SK-N-SH (cell line): ENCODE results near the gene RPIA. TPM values are rescaled to one million over a fixed set of nuclear protein-coding genes. Genes with fewer than 3 reads are reported as not detected.

Experiments
- CTCF ChIA-PET: fragments of 300-600, 350-600 bp; formaldehyde crosslinking; extraction: SDS; loops from one replicate; lab custom pipeline; 2021; lab: Yijun Ruan, JAX
- POLR2A ChIA-PET: fragments of 350-600 bp; sonication (Branson Sonifier 250); formaldehyde crosslinking; extraction: SDS; loops from one replicate; lab custom pipeline; 2020; ENCODE audit warnings: antibody characterized with exemption, inconsistent platforms; lab: Yijun Ruan, JAX
- DNase-seq: peaks from one replicate; pipeline ENCODE4 v3.0.0; 2012
- H2AFZ ChIP-seq: fragments of 200-600 bp; sonication (generic); 2 replicates; pipeline ENCODE4 v1.8.1; 2016; ENCODE audit warnings: antibody characterized with exemption, mild to moderate bottlenecking, low read depth
- H3F3A ChIP-seq: fragments of 200-600 bp; sonication (generic); replicated peaks from 2 replicates; pipeline ENCODE3; 2016; ENCODE audit warnings: antibody characterized with exemption, mild to moderate bottlenecking; ENCODE audit not compliant: insufficient read depth
- H3K27ac ChIP-seq, 2 experiments: fragments of 200-500 bp in 1 of 2; fragments of 200-600 bp in 1 of 2; sonication (Bioruptor generic) in 1 of 2; sonication (generic), shearing (Covaris generic) in 1 of 2; 2 replicates each; pipeline versions ENCODE4 v1.5.1 to v1.6.1; 2014 to 2016; ENCODE audit warnings: low read depth in 2 of 2, inconsistent platforms in 1 of 2, low read length in 1 of 2, mild to moderate bottlenecking in 1 of 2, mixed read lengths in 1 of 2
- H3K27me3 ChIP-seq: fragments of 200-600 bp; sonication (generic), shearing (Covaris generic); 2 replicates; pipeline ENCODE4 v1.6.1; 2016; ENCODE audit warnings: mixed run types; ENCODE audit not compliant: insufficient read depth
- H3K36me3 ChIP-seq, 2 experiments: fragments of 200-500 bp in 1 of 2; fragments of 200-600 bp in 1 of 2; sonication (Bioruptor generic) in 1 of 2; sonication (generic) in 1 of 2; replicated peaks in 1 of 2; 2 replicates each; pipeline versions ENCODE3 to v1.5.1; 2014 to 2016; ENCODE audit warnings: low read length in 1 of 2, mild to moderate bottlenecking in 1 of 2; ENCODE audit not compliant: insufficient read depth in 2 of 2, control insufficient read depth in 1 of 2
- H3K4me1 ChIP-seq, 2 experiments: fragments of 200-500 bp in 1 of 2; fragments of 200-600 bp in 1 of 2; sonication (Bioruptor generic) in 1 of 2; sonication (generic), shearing (Covaris generic) in 1 of 2; 2 replicates each; pipeline versions ENCODE4 v1.5.1 to v1.6.1; 2014 to 2016; ENCODE audit warnings: low read depth in 1 of 2, low read length in 1 of 2, mixed run types in 1 of 2; ENCODE audit not compliant: insufficient read depth in 2 of 2, control insufficient read depth in 1 of 2
- H3K4me2 ChIP-seq: fragments of 200-600 bp; sonication (generic), shearing (Covaris generic); 2 replicates; pipeline ENCODE4 v1.6.1; 2017; ENCODE audit warnings: mixed run types
- H3K4me3 ChIP-seq, 2 experiments: fragments of 200-500 bp in 1 of 2; fragments of 200-600 bp in 1 of 2; sonication (Bioruptor generic) in 1 of 2; sonication (generic), shearing (Covaris generic) in 1 of 2; 2 replicates each; pipeline versions ENCODE4 v1.5.1 to v1.8.1; 2014 to 2016; ENCODE audit warnings: low read depth in 2 of 2, inconsistent platforms in 1 of 2, low read length in 1 of 2, mild to moderate bottlenecking in 1 of 2, mixed read lengths in 1 of 2, moderate library complexity in 1 of 2
- H3K79me2 ChIP-seq: fragments of 200-600 bp; sonication (generic); 2 replicates; pipeline ENCODE4 v1.8.1; 2017; ENCODE audit warnings: mild to moderate bottlenecking; ENCODE audit not compliant: insufficient read depth
- H3K9ac ChIP-seq: fragments of 200-600 bp; sonication (generic); 2 replicates; pipeline ENCODE4 v1.6.1; 2017; ENCODE audit warnings: mixed run types
- H3K9me2 ChIP-seq: fragments of 200-600 bp; sonication (generic); 2 replicates; pipeline ENCODE4 v1.6.1; 2017; ENCODE audit warnings: mixed run types
- H3K9me3 ChIP-seq: fragments of 200-600 bp; sonication (generic); 2 replicates; pipeline ENCODE4 v1.6.1; 2017; ENCODE audit warnings: mixed run types, mild to moderate bottlenecking, moderate library complexity
- H4K20me1 ChIP-seq: fragments of 200-600 bp; sonication (generic); 2 replicates; pipeline ENCODE4 v1.6.1; 2017; ENCODE audit warnings: mild to moderate bottlenecking, mixed run types; ENCODE audit not compliant: insufficient read depth
- EZH2phosphoT487 ChIP-seq: fragments of 200-600 bp; sonication (generic); IDR thresholded peaks from 2 replicates; pipeline ENCODE4 v1.6.1; 2017; ENCODE audit warnings: low read depth, mixed run types, mild to moderate bottlenecking, antibody characterized with exemption, moderate library complexity, borderline replicate concordance
- FOXJ3 ChIP-seq: sonication (generic); formaldehyde crosslinking; IDR thresholded peaks from 2 replicates; pipeline ENCODE4 v1.5.1; 2020; ENCODE audit warnings: mild to moderate bottlenecking, missing genetic modification reagents
- JUND ChIP-seq: IDR thresholded peaks from 2 replicates; pipeline ENCODE4 v1.4.0; 2012
- MEF2A ChIP-seq: IDR thresholded peaks from 2 replicates; pipeline ENCODE4 v1.4.0; 2012; ENCODE audit warnings: low read depth, borderline replicate concordance
- MXI1 ChIP-seq: IDR thresholded peaks from 2 replicates; pipeline ENCODE4 v1.6.1; 2012; ENCODE audit warnings: mild to moderate bottlenecking, low read depth, low read length, improper control_type of control experiment
- NFIC ChIP-seq: IDR thresholded peaks from 2 replicates; pipeline ENCODE4 v1.4.0; 2012; ENCODE audit warnings: borderline replicate concordance
- NRF1 ChIP-seq: IDR thresholded peaks from 2 replicates; pipeline ENCODE4 v1.6.1; 2012; ENCODE audit warnings: low read depth, mild to moderate bottlenecking, low read length
- RAD21 ChIP-seq: IDR thresholded peaks from 2 replicates; pipeline ENCODE4 v1.6.1; 2012; ENCODE audit warnings: mild to moderate bottlenecking, low read length
- RCOR1 ChIP-seq: fragments of 150-350 bp; IDR thresholded peaks from 2 replicates; pipeline ENCODE4 v1.6.1; 2017; ENCODE audit warnings: antibody characterized with exemption, low read length
- SIN3A ChIP-seq: IDR thresholded peaks from 2 replicates; pipeline ENCODE4 v1.6.1; 2012; ENCODE audit warnings: low read depth, mild to moderate bottlenecking, low read length, moderate library complexity, borderline replicate concordance
- SMC3 ChIP-seq: IDR thresholded peaks from 2 replicates; pipeline ENCODE4 v1.6.1; 2012; ENCODE audit warnings: low read depth, low read length, improper control_type of control experiment
- TCF12 ChIP-seq: IDR thresholded peaks from 2 replicates; pipeline ENCODE4 v1.4.0; 2012
- TEAD4 ChIP-seq: IDR thresholded peaks from 2 replicates; pipeline ENCODE4 v1.4.0; 2012; ENCODE audit warnings: mild to moderate bottlenecking, borderline replicate concordance; ENCODE audit not compliant: insufficient read depth
- WGBS: methylation state at CpG from one replicate; pipeline ENCODE4 v1.1.6; 2017; ENCODE audit warnings: low lambda C conversion rate; 5-methylcytosine and 5-hydroxymethylcytosine counted together
- polyA plus RNA-seq, 3 experiments: library from polyadenylated mRNA; depleted of rRNA; stranded (reverse); fragments of >200 nt; gene quantifications; 2 replicates each; pipeline ENCODE4 v1.2.3, GENCODE V29; 2012
- TF ChIP-seq, protein P1 (sequence below): IDR thresholded peaks from 2 replicates; pipeline ENCODE4 v1.4.0; 2012; ENCODE audit warnings: low read depth
- TF ChIP-seq, protein P2 (sequence below): IDR thresholded peaks from 2 replicates; pipeline ENCODE4 v1.4.0; 2012; ENCODE audit warnings: low read depth, borderline replicate concordance
- TF ChIP-seq, protein P3 (sequence below): fragments of 150-350 bp; IDR thresholded peaks from 2 replicates; pipeline ENCODE4 v1.6.1; 2017; ENCODE audit warnings: antibody characterized with exemption, low read length, low read depth, borderline replicate concordance
- TF ChIP-seq, protein P4 (sequence below): IDR thresholded peaks from 2 replicates; pipeline ENCODE4 v1.4.0; 2012; ENCODE audit warnings: low read depth, borderline replicate concordance
- TF ChIP-seq, protein P5 (sequence below): IDR thresholded peaks from 2 replicates; pipeline ENCODE4; 2012
- TF ChIP-seq, protein P6 (sequence below): fragments of 200-600 bp; sonication (generic); IDR thresholded peaks from 2 replicates; pipeline ENCODE4 v1.6.1; 2017; ENCODE audit warnings: antibody characterized with exemption, mild to moderate bottlenecking, moderate library complexity

Gene RPIA
- polyA plus RNA-seq, 1 of the 3 experiments (the other 2 are of a cell fraction) = 17.4 TPM

DNA sequence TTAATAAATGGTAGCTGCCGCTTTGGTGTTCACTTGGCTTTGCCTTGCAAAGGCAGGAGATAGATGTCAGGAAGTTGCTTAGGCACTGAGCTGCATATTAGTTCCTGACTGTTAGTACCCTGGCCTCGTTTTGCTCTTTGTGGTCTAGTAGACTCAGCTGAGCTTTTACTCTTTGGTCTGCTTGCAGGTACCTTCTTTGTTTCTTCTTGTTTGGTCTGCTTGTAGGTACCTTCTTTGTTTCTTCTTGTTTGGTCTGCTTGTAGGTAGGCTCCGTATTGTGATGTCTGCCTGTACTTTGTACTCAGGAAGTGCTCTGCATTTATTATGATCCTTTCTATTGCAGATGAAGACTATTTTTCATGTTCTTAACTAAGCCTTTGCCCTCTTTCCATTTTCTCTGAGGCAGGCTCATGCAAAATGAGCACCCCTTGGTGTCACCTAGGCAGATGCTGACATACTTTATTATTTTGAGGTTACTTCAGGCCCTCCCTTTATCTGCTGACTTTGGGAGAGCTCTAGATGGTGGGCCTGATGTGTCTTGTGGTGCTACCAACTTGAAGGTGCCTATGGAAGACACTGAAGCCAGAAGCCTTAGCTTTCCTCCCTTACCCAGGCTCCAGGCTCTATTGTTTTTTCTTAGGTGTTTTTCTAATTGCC, 6.0 kb downstream of the RPIA start:
- TF ChIP-seq TCF12 (no peak), JUND (no peak), TEAD4 (no peak), RCOR1 (no peak), RAD21 (no peak), FOXJ3 (CRISPR knock-in tag) (no peak), SMC3 (no peak), MXI1 (no peak), NRF1 (no peak), EZH2phosphoT487 (no peak), MEF2A (no peak), NFIC (no peak), SIN3A (no peak)
- TF ChIP-seq, protein P1, sequence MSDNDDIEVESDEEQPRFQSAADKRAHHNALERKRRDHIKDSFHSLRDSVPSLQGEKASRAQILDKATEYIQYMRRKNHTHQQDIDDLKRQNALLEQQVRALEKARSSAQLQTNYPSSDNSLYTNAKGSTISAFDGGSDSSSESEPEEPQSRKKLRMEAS = no peak
- TF ChIP-seq, protein P2, sequence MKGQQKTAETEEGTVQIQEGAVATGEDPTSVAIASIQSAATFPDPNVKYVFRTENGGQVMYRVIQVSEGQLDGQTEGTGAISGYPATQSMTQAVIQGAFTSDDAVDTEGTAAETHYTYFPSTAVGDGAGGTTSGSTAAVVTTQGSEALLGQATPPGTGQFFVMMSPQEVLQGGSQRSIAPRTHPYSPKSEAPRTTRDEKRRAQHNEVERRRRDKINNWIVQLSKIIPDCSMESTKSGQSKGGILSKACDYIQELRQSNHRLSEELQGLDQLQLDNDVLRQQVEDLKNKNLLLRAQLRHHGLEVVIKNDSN = no peak
- TF ChIP-seq, protein P3, sequence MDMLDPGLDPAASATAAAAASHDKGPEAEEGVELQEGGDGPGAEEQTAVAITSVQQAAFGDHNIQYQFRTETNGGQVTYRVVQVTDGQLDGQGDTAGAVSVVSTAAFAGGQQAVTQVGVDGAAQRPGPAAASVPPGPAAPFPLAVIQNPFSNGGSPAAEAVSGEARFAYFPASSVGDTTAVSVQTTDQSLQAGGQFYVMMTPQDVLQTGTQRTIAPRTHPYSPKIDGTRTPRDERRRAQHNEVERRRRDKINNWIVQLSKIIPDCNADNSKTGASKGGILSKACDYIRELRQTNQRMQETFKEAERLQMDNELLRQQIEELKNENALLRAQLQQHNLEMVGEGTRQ = no peak
- TF ChIP-seq, protein P4, sequence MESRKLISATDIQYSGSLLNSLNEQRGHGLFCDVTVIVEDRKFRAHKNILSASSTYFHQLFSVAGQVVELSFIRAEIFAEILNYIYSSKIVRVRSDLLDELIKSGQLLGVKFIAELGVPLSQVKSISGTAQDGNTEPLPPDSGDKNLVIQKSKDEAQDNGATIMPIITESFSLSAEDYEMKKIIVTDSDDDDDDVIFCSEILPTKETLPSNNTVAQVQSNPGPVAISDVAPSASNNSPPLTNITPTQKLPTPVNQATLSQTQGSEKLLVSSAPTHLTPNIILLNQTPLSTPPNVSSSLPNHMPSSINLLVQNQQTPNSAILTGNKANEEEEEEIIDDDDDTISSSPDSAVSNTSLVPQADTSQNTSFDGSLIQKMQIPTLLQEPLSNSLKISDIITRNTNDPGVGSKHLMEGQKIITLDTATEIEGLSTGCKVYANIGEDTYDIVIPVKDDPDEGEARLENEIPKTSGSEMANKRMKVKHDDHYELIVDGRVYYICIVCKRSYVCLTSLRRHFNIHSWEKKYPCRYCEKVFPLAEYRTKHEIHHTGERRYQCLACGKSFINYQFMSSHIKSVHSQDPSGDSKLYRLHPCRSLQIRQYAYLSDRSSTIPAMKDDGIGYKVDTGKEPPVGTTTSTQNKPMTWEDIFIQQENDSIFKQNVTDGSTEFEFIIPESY = no peak
- TF ChIP-seq, protein P5, sequence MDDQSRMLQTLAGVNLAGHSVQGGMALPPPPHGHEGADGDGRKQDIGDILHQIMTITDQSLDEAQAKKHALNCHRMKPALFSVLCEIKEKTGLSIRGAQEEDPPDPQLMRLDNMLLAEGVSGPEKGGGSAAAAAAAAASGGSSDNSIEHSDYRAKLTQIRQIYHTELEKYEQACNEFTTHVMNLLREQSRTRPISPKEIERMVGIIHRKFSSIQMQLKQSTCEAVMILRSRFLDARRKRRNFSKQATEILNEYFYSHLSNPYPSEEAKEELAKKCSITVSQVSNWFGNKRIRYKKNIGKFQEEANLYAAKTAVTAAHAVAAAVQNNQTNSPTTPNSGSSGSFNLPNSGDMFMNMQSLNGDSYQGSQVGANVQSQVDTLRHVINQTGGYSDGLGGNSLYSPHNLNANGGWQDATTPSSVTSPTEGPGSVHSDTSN = no peak
- TF ChIP-seq, protein P6, sequence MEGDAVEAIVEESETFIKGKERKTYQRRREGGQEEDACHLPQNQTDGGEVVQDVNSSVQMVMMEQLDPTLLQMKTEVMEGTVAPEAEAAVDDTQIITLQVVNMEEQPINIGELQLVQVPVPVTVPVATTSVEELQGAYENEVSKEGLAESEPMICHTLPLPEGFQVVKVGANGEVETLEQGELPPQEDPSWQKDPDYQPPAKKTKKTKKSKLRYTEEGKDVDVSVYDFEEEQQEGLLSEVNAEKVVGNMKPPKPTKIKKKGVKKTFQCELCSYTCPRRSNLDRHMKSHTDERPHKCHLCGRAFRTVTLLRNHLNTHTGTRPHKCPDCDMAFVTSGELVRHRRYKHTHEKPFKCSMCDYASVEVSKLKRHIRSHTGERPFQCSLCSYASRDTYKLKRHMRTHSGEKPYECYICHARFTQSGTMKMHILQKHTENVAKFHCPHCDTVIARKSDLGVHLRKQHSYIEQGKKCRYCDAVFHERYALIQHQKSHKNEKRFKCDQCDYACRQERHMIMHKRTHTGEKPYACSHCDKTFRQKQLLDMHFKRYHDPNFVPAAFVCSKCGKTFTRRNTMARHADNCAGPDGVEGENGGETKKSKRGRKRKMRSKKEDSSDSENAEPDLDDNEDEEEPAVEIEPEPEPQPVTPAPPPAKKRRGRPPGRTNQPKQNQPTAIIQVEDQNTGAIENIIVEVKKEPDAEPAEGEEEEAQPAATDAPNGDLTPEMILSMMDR = no peak
- DNase-seq = no peak
- Histone ChIP-seq H2AFZ (no peak overlapping the region), H3K4me1 (peaks cover 0 to 7% of the 10 kb centered on the region in 2 experiments; a peak in 2 of 4 replicates), H4K20me1 (no peaks in the 10 kb centered on the region), H3K36me3 (peaks cover 12 to 21% of the 10 kb centered on the region in 2 experiments), H3K27ac (no peak overlapping the region), H3K4me3 (no peak overlapping the region), H3K4me2 (no peak overlapping the region), H3K9me3 (no peaks in the 10 kb centered on the region), H3F3A (no peaks in the 10 kb centered on the region), H3K27me3 (no peaks in the 10 kb centered on the region), H3K79me2 (peaks cover 59% of the 10 kb centered on the region), H3K9me2 (no peaks in the 10 kb centered on the region), H3K9ac (no peak overlapping the region)
- ChIA-PET CTCF (interaction anchor here (1.0 to 2.5 kb wide), 2 partner anchors 25 to 78 kb away, joined by 3 to 8 read pairs; no protein-coding TSS in a partner anchor), POLR2A (no interaction called here)
- 92% methylated on average over 3 of the region's 3 CpGs for WGBS
